Activated CD4-positive, alpha-beta T cell treated with anti-CD3 and anti-CD28 coated beads for 4 hours (primary cell): ENCODE measurements around the gene HBQ1.
"Not testable (repeated sequence)": the region's sequence is repeated elsewhere in the genome, so short reads cannot be mapped to it uniquely, and the experiment has no call there.

Experiments used
- DNase-seq, 2 donors: peaks; one replicate each; pipeline ENCODE4 v3.0.0-alpha.2; 2020

HBQ1 gene

DNA sequence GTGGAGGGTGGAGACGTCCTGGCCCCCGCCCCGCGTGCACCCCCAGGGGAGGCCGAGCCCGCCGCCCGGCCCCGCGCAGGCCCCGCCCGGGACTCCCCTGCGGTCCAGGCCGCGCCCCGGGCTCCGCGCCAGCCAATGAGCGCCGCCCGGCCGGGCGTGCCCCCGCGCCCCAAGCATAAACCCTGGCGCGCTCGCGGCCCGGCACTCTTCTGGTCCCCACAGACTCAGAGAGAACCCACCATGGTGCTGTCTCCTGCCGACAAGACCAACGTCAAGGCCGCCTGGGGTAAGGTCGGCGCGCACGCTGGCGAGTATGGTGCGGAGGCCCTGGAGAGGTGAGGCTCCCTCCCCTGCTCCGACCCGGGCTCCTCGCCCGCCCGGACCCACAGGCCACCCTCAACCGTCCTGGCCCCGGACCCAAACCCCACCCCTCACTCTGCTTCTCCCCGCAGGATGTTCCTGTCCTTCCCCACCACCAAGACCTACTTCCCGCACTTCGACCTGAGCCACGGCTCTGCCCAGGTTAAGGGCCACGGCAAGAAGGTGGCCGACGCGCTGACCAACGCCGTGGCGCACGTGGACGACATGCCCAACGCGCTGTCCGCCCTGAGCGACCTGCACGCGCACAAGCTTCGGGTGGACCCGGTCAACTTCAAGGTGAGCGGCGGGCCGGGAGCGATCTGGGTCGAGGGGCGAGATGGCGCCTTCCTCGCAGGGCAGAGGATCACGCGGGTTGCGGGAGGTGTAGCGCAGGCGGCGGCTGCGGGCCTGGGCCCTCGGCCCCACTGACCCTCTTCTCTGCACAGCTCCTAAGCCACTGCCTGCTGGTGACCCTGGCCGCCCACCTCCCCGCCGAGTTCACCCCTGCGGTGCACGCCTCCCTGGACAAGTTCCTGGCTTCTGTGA, 3.5 kb upstream of the HBQ1 start, which contains the start of gene HBA1:
HBA1 (plus strand) TSS at position 204 of the 906 bp plus-strand sequence; CDS start at position 241, 37 bp downstream.
- DNase-seq: not testable (repeated sequence)

DNA sequence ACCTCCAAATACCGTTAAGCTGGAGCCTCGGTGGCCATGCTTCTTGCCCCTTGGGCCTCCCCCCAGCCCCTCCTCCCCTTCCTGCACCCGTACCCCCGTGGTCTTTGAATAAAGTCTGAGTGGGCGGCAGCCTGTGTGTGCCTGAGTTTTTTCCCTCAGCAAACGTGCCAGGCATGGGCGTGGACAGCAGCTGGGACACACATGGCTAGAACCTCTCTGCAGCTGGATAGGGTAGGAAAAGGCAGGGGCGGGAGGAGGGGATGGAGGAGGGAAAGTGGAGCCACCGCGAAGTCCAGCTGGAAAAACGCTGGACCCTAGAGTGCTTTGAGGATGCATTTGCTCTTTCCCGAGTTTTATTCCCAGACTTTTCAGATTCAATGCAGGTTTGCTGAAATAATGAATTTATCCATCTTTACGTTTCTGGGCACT, 2.9 kb upstream of the HBQ1 start:
- no peak for DNase-seq

DNA sequence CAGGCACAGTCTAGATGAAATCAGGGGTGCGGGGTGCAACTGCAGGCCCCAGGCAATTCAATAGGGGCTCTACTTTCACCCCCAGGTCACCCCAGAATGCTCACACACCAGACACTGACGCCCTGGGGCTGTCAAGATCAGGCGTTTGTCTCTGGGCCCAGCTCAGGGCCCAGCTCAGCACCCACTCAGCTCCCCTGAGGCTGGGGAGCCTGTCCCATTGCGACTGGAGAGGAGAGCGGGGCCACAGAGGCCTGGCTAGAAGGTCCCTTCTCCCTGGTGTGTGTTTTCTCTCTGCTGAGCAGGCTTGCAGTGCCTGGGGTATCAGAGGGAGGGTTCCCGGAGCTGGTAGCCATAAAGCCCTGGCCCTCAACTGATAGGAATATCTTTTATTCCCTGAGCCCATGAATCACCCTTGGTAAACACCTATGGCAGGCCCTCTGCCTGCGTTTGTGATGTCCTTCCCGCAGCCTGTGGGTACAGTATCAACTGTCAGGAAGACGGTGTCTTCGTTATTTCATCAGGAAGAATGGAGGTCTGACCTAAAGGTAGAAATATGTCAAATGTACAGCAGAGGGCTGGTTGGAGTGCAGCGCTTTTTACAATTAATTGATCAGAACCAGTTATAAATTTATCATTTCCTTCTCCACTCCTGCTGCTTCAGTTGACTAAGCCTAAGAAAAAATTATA, 2.1 kb upstream of the HBQ1 start:
- no peak for DNase-seq

DNA sequence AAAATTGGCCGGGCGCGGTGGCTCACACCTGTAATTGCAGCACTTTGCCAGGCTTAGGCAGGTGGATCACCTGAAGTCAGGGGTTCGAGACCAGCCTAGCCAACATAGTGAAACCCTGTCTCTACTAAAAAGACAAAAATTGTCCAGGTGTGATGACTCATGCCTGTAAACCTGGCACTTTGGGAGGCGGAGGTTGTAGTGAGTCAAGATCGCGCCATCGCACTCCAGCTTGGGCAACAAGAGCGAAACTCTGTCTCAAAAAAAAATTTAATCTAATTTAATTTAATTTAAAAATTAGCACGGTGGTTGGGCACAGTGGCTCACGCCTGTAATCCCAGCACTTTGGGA, 1.6 kb upstream of the HBQ1 start:
- no peak for DNase-seq

- no peak for DNase-seq
Observed at GRCh38 chr16:179211-180092, 807 bp upstream of the HBQ1 start.

DNA sequence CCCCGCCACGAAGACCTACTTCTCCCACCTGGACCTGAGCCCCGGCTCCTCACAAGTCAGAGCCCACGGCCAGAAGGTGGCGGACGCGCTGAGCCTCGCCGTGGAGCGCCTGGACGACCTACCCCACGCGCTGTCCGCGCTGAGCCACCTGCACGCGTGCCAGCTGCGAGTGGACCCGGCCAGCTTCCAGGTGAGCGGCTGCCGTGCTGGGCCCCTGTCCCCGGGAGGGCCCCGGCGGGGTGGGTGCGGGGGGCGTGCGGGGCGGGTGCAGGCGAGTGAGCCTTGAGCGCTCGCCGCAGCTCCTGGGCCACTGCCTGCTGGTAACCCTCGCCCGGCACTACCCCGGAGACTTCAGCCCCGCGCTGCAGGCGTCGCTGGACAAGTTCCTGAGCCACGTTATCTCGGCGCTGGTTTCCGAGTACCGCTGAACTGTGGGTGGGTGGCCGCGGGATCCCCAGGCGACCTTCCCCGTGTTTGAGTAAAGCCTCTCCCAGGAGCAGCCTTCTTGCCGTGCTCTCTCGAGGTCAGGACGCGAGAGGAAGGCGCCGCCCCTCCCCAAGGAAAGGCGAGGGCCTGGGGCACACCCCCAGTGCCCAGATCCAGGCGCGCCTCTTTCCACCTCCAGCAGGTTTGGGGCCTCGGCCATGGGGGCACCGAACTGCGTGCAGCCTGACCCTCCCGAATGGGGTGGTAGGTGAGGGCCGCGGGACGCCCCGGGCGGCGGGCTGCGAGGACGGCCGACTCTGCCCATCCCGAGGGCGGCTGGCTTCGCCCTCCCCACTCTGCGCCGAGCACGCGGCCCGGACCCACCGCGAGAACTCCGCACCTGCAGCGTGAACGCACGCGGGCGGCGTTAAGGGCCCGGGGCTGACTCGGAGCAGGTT, 664 bp downstream of the HBQ1 start:
- peak; percentile 78 to 82 for DNase-seq

GRCh38 chr16:181565-182021, 1.3 kb downstream of the HBQ1 start:
- no peak for DNase-seq

DNA sequence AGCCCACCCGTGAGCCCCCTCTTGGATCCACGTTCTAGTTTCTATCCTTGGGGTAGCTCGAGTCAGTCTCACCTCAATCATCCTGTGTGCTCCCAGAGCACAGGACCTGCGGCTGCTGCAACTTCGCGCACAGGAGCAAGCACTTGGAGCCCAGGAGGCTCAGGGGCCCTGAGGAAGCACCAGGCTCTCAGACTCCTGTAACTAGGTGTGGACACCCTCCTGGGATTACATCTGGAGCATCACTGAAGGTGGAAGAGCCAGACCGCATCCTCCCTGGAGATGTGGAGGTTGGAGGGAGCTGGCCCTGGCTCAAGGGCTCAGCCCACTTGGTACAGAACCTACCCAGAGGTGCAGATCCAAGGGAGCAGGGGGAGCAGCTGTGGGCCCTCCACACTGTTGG, 2.7 kb downstream of the HBQ1 start:
- DNase-seq: no peak

DNA sequence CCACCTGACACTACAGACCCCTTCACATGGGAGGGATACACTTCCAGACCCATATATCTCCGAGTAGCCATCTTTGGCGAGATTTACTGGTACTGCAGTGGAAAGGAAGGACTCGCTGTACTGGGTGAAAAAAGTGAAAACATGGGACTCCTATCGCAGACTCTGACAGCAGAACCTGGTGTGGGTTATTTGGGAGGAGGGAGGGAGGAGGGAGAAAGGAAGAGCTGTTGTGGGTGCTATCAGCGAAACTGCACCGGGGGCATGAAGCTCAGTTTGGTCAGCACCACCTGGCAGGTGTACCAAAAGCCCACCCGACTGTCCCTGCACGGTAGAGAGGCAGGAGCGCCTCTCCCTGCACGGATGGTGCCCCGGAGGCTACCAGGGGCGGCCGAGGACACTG, 5.0 kb downstream of the HBQ1 start:
- DNase-seq: no peak

- DNase-seq: no peak
Observed at GRCh38 chr16:185691-186090, 5.4 kb downstream of the HBQ1 start.

DNA sequence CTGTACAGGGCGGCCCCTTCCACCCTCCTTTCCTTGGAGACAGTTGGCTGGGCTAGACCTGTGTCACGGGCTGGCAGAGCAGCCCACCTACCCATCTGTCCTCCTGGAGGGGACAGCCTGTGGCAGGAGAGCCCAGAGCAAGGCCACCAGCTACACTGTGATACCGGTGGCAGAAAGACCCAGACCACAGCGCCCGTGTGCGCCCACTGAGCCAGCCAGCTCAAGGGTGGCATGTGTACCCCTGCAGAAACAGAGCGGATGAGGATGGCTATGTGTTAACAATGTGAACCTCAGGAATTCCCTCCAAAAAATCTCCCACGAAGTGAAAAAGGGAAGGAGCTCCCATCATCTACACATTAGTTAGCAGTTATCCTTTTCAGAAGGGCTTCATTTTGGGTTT, 7.1 kb downstream of the HBQ1 start:
- no peak for DNase-seq

DNA sequence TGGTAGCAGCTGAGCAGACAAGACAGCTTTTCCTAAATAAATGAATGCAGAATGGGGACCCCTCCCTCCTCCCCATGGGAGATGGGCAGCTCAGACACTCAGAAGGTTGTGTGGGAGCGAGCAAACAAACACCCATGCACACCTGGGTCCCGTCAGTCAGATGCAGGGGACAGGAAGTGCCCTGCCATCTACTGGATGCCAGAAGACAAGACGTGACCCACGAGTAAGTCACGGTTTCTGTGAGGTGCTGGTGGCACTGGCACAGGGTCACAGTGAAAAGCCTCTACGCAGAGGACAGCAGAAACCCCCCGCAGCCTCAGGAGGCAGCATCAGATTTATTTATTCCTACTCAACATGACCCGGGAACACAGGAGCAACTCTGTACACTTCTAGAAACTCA, 8.4 kb downstream of the HBQ1 start:
- no peak for DNase-seq

- no peak for DNase-seq
Observed at GRCh38 chr16:189604-190186, 9.4 kb downstream of the HBQ1 start.

- no peak for DNase-seq
Observed at GRCh38 chr16:191831-192230, 11.6 kb downstream of the HBQ1 start.

GRCh38 chr16:192686-193085, 12.4 kb downstream of the HBQ1 start:
- DNase-seq: no peak

DNA sequence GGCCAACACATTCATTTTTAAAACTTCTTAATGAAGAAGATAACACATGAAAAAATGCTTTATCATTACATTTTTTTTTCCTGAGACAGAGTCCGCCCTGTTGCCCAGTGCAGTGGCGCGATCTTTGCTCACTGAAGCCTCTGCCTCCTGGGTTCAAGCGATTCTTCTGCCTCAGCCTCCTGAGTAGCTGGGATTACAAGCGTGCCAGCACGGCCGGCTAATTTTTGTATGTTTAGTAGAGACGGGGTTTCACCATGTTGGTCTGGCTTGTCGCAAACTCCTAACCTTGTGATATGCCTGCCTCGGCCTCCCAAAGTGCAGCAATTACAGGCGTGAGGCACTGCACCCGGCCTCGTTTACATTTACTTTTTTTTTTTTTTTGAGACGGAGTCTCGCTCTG, 13.2 kb downstream of the HBQ1 start:
- DNase-seq: no peak

GRCh38 chr16:194516-194915, 14.3 kb downstream of the HBQ1 start:
- DNase-seq: no peak

DNA sequence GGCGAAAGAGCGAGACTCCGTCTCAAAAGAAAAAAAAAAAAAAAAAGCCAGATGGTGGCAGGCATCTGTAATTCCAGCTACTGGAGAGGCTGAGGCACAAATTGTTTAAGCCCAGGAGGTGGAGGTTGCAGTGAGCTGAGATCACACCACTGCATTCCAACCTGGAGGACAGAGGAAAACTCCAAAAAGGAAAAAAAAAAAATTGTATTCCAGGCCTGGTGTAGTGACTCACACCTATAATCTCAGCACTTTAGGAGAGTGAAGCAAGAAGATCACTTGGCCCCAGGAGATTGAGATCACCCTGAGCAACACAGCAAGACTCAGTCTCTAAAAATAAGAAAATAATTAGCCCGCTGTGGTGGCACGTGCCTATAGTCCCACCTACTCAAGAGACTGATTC, 20.1 kb downstream of the HBQ1 start:
- no peak for DNase-seq

DNA sequence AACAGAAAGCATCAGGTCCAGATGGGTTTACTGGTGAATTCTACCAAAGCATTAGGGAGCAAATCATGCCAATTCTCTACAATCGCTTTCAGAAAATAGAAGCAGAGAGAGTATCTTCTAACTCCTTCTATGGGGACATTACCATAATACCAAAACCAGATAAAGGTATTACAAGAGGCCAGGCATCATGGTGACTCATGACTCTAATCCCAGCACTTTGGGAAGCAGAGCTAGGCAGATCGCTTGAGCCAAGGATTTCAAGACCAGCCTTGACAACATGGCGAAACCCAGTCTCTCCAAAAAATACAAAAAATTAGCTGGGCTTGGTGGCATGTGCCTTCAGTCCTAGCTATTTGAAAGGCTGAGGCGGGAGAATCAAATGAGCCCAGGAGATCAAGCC, 23.0 kb downstream of the HBQ1 start:
- DNase-seq: no peak

DNA sequence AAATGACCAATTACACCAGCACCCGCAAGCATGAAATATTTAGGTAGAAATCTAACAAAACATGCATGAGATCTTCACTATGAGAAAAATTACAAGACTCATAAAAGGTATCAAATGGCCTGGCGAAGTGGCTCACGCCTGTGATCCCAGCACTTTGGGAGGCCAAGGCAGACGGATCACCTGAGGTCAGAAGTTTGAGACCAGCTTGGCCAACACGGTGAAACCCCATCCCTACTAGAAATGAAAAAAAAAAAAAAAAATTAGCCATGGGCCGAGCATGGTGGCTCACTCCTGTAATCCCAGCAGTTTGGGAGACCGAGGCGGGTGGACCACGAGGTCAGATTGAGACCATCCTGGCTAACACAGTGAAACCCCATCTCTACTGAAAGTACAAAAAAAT, 23.8 kb downstream of the HBQ1 start:
- DNase-seq: not testable (repeated sequence)

DNA sequence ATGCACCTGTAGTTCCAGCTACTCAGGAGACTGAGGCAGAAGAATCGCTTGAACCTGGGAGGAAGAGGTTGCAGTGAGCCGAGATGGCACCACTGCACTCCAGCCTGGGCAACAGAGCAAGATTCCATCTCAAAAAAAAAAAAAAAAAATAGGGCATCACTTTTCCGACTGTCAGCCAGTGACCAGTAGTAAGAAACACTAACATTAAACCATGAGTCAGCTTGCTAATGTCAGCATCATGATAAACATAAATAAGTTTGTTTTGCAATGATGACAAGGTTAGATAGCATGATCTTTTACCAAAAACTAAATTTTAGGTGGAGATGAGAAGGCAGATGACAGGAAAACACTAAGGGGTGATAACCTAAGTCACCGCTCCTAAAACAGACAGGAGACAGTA, 29.1 kb downstream of the HBQ1 start:
- DNase-seq: not testable (repeated sequence)
